Upper lobe of left lung (tissue), 6 donors: Measurements from ENCODE around the gene DLGAP1. TPM values are rescaled to one million over a fixed set of nuclear protein-coding genes. Genes with fewer than 3 reads are reported as not detected.
A peak's percentile ranks its signal among the peaks of the same experiment; 100 is the strongest.
"Not testable (repeated sequence)": the region's sequence is repeated elsewhere in the genome, so short reads cannot be mapped to it uniquely, and the experiment has no call there.

Experiments used
- ATAC-seq, 2 donors: fragments of 200-7000 bp; cut with Tn5 transposase; one replicate each; pipeline ENCODE4 v1.9.1; 2022; ENCODE audit warnings: mild to moderate bottlenecking in 2 of 2, moderate library complexity in 2 of 2; ENCODE audit not compliant: low FRiP score in 2 of 2
- DNase-seq, 2 donors: peaks; one replicate each; pipeline ENCODE4 v3.0.0-alpha.2; 2019 to 2020
- H3K27ac ChIP-seq, 4 donors: fragments of 200-600 bp; sonication (generic); one replicate each; pipeline ENCODE4 v1.5.1; 2016 to 2019
- H3K27me3 ChIP-seq, 4 donors: fragments of 200-600 bp; sonication (generic); one replicate each; pipeline ENCODE4 v1.5.1; 2017 to 2019
- H3K36me3 ChIP-seq, 4 donors: fragments of 200-600 bp; sonication (generic); one replicate each; pipeline ENCODE4 v1.5.1; 2016 to 2019
- H3K4me1 ChIP-seq, 4 donors: fragments of 200-600 bp; sonication (generic); one replicate each; pipeline ENCODE4 v1.5.1; 2018 to 2019
- H3K4me3 ChIP-seq, 4 donors: fragments of 200-600 bp; sonication (generic); one replicate each; pipeline ENCODE4 v1.5.1; 2017 to 2019; ENCODE audit warnings: mild to moderate bottlenecking in 2 of 4, moderate library complexity in 1 of 4
- H3K9me3 ChIP-seq, 4 donors: fragments of 200-600 bp; sonication (generic); one replicate each; pipeline ENCODE4 v1.5.1; 2018 to 2019
- EP300 ChIP-seq, 4 donors: sonication (generic); formaldehyde crosslinking; IDR thresholded peaks; one replicate each; pipeline ENCODE4 v1.5.1; 2017; ENCODE audit warnings: antibody characterized with exemption in 4 of 4, control low read depth in 2 of 4
- POLR2A ChIP-seq, 4 donors: fragments of 450-650 bp; IDR thresholded peaks; one replicate each; pipeline ENCODE4 v1.5.1; 2016 to 2017; ENCODE audit warnings: antibody characterized with exemption in 4 of 4, mild to moderate bottlenecking in 2 of 4
- POLR2AphosphoS5 ChIP-seq, 2 donors: sonication (generic); formaldehyde crosslinking; IDR thresholded peaks; one replicate each; pipeline ENCODE4 v1.5.1; 2017; ENCODE audit warnings: antibody characterized with exemption in 2 of 2
- WGBS, 2 donors: methylation state at CpG; one replicate each; pipeline ENCODE4 v1.1.5; 2017 to 2018; 5-methylcytosine and 5-hydroxymethylcytosine counted together
- total RNA-seq, 6 donors: library from RNA; depleted of rRNA in 4 of 6; stranded (reverse); fragments of >200 nt in 4 of 6; gene quantifications; one replicate each; pipeline versions ENCODE4 v1.1.0 to v1.2.1, GENCODE V29; 2016 to 2021
- TF ChIP-seq, protein P1 (sequence below), 6 experiments: fragments of 450-650 bp in 4 of 6; fragments of 200-600 bp in 2 of 6; sonication (generic) in 2 of 6; IDR thresholded peaks; one replicate each; pipeline ENCODE4 v1.5.1; 2016 to 2019; ENCODE audit warnings: antibody characterized with exemption in 6 of 6
- donor health status: DM: no; HTN: no; CAD: no; lungs with moderate emphysema.
- donor health status: DM: no; HTN: yes; CAD: no; lungs with severe emphysema.

DLGAP1 gene
- total RNA-seq, 6 donors from 2014 or later, result 2.1 to 4.6 (median 3.6) TPM

DNA sequence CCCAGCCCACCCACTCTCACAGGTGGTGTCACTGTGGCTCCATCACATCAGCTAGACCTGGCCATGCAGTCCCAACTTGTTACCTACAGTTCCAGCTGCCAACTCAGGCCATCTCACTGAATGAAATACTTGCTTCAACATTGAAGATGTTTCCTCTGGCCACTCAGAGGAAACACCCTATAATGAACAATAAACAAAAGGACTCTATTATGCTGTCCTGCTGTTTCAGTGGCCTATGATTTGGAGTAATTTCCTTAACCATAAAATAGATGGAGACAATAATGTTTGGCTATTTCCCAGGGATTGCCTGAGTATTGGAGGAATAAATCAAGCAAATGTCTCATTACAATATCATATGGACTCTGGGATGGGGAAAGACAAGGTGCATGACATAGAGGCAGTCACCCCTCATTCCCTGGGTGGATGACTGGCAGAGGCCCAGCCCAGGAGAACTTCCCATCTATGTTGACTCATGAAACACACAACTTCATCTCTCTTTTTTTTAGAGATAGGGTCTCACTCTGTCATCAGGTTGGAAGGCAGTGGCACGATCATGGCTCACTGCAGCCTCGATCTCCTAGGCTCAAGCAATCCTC, 870.7 kb downstream of the DLGAP1 start:
- H3K4me3 ChIP-seq, result no peak overlapping the region
- no peak for TF ChIP-seq POLR2AphosphoS5 (IDR thresholded peaks at IDR 0.05)
- no peak for ATAC-seq
- H3K4me1 ChIP-seq, result peaks cover 0 to 4% (median 0%) of the 10 kb centered on the region in 4 donors
- no peaks in the 10 kb centered on the region for H3K27me3 ChIP-seq
- H3K27ac ChIP-seq, result no peak overlapping the region
- 74 to 100% methylated on average over 2 of the region's 2 CpGs for WGBS, 2 donors
- no peaks in the 10 kb centered on the region for H3K9me3 ChIP-seq
- no peaks in the 10 kb centered on the region for H3K36me3 ChIP-seq
- DNase-seq, result no peak

DNA sequence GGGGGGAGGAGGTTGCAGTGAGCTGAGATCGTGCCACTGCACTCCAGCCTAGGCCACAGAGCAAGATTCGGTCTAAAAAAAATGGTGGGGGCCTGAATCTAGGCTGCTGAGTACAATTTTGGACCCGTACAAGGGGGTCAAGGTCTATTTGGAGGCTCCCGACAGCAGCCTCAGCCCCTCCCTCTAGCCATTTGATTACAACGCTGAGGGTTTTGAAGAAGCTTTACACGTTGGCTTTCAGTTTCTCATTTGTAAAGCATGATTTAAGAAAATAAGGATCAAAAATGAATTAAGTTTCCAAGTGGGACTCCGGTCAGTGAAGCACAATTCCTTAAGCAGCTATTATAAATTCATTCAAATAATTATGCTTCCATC, 871.2 kb downstream of the DLGAP1 start:
- H3K4me1 ChIP-seq, result peaks cover 0 to 4% (median 0%) of the 10 kb centered on the region in 4 donors
- no peak overlapping the region for H3K27ac ChIP-seq
- no peaks in the 10 kb centered on the region for H3K9me3 ChIP-seq
- WGBS, 2 donors, result 89 to 92% methylated on average over 7 of the region's 7 CpGs
- DNase-seq, result no peak
- ATAC-seq, result no peak
- H3K27me3 ChIP-seq, result no peaks in the 10 kb centered on the region
- no peaks in the 10 kb centered on the region for H3K36me3 ChIP-seq
- no peak for TF ChIP-seq POLR2AphosphoS5 (IDR thresholded peaks at IDR 0.05)
- TF ChIP-seq, protein P1, sequence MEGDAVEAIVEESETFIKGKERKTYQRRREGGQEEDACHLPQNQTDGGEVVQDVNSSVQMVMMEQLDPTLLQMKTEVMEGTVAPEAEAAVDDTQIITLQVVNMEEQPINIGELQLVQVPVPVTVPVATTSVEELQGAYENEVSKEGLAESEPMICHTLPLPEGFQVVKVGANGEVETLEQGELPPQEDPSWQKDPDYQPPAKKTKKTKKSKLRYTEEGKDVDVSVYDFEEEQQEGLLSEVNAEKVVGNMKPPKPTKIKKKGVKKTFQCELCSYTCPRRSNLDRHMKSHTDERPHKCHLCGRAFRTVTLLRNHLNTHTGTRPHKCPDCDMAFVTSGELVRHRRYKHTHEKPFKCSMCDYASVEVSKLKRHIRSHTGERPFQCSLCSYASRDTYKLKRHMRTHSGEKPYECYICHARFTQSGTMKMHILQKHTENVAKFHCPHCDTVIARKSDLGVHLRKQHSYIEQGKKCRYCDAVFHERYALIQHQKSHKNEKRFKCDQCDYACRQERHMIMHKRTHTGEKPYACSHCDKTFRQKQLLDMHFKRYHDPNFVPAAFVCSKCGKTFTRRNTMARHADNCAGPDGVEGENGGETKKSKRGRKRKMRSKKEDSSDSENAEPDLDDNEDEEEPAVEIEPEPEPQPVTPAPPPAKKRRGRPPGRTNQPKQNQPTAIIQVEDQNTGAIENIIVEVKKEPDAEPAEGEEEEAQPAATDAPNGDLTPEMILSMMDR (IDR thresholded peaks at IDR 0.05), result no peak
- TF ChIP-seq EP300 (IDR thresholded peaks at IDR 0.05), result no peak
- TF ChIP-seq POLR2A (IDR thresholded peaks at IDR 0.05), result no peak
- no peak overlapping the region for H3K4me3 ChIP-seq

DNA sequence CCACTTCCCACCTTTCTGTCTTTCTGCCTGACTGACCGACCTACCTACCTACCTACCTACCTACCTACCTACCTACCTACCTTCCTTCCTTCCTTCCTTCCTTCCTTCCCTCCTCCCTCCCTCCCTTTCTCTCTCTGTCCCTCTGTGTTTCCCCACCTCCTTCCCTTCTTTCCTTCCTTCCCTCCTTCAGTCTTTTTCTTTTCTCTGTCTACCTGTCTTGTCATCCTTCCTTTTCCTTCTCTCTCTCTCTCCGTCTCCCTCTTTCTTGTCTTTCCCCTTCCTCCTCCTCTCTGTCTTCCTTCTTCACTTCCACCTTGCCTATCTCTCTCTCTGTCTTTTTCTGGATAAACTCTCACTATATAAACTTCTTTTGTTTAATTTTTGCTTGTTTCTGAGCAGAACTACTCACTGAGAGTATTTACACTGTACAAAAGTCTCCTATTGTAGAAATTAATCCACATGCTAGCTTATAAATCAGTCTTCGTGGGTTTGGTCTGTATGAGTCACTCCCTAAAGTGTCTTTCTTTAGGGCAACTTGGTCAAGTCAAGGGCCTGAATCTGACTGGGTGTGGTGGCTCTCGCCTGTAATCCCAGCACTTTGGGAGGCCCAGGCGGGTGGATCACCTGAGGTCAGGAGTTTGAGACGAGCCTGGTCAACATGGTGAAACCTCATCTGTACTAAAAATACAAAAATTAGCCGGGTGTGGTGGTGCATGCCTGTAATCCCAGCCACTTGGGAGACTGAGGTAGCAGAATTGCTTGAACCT, 871.8 kb downstream of the DLGAP1 start:
- 71 to 72% methylated on average over 7 of the region's 7 CpGs for WGBS, 2 donors
- ATAC-seq, result peak in 1 of 2 donors; percentile 39
- DNase-seq, result not testable (repeated sequence)

DNA sequence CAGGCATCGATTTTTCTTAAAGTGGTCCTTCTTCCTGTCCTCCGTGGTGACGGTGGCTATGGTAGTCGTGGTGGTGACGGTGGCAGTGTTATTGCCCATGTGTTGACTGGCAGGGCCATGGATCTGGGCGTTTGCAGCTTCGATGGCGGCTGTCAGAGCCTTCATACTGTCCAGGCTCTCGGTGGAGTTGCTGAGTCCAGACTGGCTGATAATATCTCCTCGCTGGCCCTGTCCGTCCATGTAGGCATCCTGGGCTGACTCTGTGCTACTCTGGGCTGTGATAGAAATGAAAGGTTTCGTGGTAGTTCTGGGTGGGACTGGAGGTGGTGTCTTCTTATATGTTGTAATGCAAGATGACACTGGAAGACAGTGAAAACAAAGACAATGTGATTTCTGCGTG, 873.2 kb downstream of the DLGAP1 start:
- Histone ChIP-seq H3K27me3 (no peaks in the 10 kb centered on the region), H3K4me3 (no peak overlapping the region), H3K9me3 (no peaks in the 10 kb centered on the region), H3K4me1 (peaks cover 0 to 4% (median 0%) of the 10 kb centered on the region in 4 donors), H3K36me3 (no peaks in the 10 kb centered on the region), H3K27ac (no peak overlapping the region)
- no peak for ATAC-seq
- DNase-seq, result no peak
- 89 to 91% methylated on average over 13 of the region's 13 CpGs for WGBS, 2 donors
- TF ChIP-seq POLR2A (IDR thresholded peaks at IDR 0.05) (no peak), EP300 (IDR thresholded peaks at IDR 0.05) (no peak), POLR2AphosphoS5 (IDR thresholded peaks at IDR 0.05) (no peak)
- TF ChIP-seq, protein P1 (IDR thresholded peaks at IDR 0.05), result no peak

More for the DNA sequence above, 871.8 kb downstream of the DLGAP1 start:
- H3K4me1 ChIP-seq, H3K27ac ChIP-seq, H3K9me3 ChIP-seq, H3K4me3 ChIP-seq, H3K27me3 ChIP-seq, H3K36me3 ChIP-seq: not testable (repeated sequence)

DNA sequence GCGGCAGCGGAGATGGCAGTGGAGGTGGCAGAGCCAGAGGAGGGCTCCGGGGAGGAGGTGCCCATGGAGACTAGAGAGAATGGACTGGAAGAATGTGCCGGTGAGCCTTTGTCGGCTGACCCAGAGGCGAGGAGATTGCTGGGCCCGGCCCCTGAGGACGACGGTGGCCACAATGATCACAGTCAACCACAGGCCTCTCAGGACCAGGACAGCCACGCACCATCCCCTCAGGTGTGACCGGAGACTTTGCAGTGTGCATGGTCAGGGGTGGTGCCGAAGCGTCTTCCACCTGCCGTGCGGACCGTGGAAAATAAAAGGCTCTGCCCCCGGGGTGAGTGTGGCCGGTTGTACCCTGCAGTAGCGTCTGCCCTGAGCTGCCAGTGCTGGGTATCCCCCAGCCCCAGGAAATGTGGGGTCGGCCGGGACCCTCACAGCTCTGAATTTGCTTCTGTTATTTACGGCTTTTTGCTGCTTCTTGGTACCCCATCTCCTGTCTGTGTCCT, 874.5 kb downstream of the DLGAP1 start:
- H3K4me3 ChIP-seq, H3K4me1 ChIP-seq, H3K9me3 ChIP-seq, H3K36me3 ChIP-seq, H3K27me3 ChIP-seq, H3K27ac ChIP-seq: not testable (repeated sequence)
- 95 to 96% methylated on average over 19 to 20 of the region's 22 CpGs for whole genome bisulfite sequencing, 2 donors
- ATAC-seq (peak in 1 of 2 donors; percentile 5), DNase-seq (peak in 1 of 2 donors; percentile 61)

DNA sequence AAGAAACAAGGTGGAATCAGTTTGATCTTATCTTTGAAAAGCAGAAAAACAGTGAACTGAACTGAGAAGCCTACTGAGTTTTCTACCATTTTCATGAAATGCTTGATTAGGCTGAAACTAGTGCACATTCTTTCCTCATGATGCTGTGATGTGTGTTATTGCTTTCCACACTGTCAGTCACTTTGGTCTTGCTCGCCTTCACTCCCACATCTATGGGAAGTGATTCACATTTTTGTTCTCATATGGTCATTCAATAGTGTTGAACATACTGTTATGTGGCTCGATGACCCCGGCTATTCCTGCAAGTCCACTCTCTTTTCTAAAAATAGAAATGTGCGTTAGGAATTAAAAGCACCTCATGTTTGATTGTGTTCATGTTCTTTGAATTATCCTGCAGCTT, 875.4 kb downstream of the DLGAP1 start:
- TF ChIP-seq POLR2A (IDR thresholded peaks at IDR 0.05) (no peak), POLR2AphosphoS5 (IDR thresholded peaks at IDR 0.05) (no peak)
- TF ChIP-seq, protein P1 (IDR thresholded peaks at IDR 0.05), result no peak
- no peak overlapping the region for H3K4me3 ChIP-seq
- no peaks in the 10 kb centered on the region for H3K27me3 ChIP-seq
- ATAC-seq (peak in 1 of 2 donors; percentile 42), DNase-seq (no peak)
- H3K9me3 ChIP-seq, result no peaks in the 10 kb centered on the region
- H3K27ac ChIP-seq, result no peak overlapping the region
- no peaks in the 10 kb centered on the region for H3K36me3 ChIP-seq
- 70 to 71% methylated on average over 4 of the region's 4 CpGs for WGBS, 2 donors
- H3K4me1 ChIP-seq, result no peaks in the 10 kb centered on the region
